T-helper 22 cell (primary cell): ENCODE data around the gene CTNNAL1.
A peak's percentile ranks its signal among the peaks of the same experiment; 100 is the strongest.

Source experiments
- DNase-seq: peaks from one replicate; pipeline ENCODE4 v3.0.0-alpha.2; 2020; ENCODE audit warnings: low read depth

Gene CTNNAL1

DNA sequence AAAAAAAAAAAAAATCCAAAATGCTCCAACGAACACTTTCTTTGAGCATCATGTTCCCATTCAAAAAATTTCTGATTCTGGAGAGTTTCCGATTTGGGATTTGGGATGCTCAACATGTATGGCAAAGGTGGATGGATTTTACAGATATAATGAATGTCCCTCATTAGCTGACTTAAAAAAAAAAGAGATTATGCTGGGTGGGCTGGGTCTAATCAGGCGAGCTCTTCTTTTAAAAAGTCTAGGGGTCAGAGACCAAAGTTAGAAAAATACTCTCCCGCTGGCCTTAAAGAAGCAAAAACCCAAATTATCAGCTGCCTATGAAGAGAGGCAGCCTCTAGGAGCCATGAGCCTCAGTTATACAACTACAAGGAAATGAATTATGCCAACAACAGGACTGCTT is 15.2 kb upstream of the CTNNAL1 start:
- no peak for DNase-seq

DNA sequence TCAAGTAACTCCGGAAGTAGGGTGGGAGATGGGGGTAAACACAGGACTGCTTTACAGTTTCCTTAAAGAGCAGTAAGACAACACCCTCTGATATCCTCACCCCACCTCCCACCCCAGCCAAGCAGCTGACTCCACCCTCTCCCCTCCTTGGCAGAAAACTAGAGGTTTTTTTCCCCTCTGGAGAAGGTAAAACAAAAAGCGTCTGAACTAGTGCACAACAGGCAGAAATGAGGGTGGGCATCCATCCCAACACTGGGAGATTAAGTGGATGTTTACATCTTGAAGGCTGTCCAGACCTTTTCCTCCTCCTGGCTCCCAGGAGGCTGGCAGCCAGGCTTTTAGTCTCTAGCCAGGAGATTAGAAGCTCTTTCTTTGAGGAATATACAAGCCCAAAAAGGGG is 13.9 kb upstream of the CTNNAL1 start:
- DNase-seq = no peak

DNA sequence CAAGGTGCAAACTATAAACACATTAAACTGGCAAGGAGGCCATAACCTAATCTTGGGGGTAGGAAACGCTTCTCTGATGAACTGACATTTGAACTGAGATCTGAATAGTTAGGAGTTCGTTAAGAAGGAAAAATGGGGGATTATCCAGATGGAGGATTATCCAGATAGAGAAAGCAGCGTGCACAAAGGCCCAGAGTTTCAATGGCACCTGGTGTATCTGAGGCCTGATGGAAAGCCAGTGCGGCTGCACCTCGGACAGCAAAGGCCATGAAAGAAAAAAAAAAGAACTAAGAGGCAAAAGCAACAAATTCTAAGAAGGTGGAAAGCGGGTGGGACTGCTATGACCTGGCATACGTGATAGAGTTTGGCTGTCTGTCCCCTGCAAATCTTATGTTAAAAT is 13.0 kb upstream of the CTNNAL1 start:
- no peak for DNase-seq

DNA sequence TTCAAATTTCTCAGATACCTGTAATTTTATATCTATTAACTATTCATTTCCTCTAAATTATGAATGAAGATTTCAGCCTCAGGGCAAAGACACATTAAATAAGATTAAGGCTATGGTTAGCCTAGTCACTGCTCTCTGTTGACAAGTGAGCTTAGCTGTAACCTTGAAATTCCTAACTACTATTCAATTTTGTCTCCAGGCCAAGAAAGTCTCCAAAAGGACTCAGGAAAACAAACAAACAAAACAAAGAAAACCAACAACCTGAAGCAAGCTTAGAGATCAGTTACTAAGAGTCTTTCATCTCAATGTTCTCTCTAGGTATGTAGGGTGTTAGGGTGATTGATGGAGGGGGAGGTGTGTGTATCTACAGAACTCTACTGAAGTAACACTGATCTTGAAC is 9.6 kb upstream of the CTNNAL1 start:
- no peak for DNase-seq

DNA sequence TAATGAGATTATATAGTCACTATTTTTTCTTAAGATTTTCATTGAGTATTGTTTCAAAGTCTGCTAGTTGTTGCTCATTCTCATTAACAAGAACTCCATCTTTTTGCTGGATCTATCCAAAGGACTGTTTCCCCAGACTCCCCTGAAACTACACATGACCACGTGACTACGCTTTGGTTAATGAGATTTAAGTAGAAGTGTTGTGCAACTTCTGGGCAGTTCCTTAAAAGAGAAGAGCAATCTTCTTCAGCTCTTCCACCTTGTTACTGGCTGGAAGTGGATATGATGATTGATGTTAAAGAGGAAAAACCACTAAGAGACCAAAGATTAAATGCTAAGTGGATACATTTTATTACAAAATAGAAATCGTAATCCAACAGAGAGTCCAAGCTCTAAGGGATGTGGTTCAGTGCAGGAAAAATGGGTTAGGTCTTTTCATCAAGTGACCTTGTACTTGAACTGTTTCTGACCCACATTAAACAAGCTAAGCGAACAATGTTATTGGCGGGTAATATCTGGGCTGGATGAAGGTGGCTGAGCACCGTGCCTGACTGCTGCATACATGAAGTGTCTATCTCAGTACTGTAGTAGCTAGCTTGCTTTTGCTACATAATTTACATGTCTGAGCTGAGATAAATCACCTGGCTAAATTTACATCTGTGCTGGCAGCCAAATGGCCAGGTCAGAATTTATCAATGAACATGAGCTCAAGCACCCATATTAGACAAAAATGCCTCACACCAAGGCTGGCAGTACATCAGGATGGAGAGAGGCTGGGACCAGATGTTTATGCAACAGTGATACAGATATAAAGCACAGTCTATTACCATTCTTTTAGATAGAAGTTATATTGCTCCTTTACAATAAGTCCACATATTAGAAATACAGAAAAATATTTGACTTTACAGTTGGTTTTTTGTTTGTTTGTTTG is 7.5 kb upstream of the CTNNAL1 start:
- DNase-seq = no peak

DNA sequence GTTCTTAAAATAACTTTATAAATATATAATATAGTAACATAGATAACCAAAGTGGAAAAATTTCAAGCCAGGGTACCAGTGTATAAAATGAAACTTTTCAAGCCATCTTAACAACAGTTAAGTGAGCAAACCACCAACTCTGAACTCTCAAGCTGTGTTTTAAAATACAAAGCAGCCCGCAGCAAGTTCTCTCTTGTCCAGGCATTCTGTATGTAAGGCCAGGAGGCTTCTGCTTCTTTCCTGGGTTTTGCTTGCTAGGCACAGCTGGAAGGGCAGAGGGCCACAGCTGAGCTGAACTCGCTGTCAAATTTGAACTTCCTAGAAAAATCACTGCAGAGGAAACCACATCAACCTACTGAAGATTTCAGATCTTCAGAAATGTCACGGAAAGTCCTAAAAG is 6.8 kb upstream of the CTNNAL1 start:
- no peak for DNase-seq

DNA sequence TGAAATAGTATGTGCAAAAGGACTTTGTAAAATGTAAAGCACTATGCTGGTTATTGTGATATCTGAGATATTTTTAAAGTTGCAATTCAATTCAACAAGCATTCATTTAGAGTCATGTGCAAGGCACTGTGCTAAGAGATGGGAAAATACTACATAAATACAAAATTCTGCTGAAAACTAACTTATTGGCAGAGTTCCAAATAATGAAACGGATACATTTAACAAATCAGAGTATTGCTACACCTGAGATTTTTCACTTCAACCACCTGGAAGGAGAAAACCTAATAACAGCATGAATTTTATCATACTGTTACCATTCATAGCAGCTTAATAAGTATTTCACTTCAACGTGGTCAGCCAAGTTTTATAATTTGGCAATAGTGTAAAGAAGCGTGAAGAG is 6.1 kb upstream of the CTNNAL1 start:
- DNase-seq = no peak

DNA sequence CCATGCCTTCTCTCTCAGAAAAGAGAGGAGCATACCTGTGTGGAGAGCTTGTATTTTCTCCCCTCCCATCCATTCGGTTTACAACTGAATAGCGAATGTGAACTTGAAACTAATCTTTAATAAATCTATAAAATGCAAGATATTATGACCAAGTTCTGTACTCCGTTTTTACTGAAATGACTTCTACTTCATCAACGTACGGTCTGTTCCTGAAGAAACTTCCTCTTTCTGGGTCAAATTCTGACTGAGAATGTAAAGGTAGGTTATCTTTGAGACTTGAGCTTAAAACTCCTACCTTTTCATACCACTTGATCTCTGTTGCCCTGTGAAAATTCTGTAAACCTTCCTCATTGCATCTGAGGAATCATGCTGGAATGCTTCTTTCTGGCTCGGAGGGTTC is 4.2 kb upstream of the CTNNAL1 start:
- no peak for DNase-seq

DNA sequence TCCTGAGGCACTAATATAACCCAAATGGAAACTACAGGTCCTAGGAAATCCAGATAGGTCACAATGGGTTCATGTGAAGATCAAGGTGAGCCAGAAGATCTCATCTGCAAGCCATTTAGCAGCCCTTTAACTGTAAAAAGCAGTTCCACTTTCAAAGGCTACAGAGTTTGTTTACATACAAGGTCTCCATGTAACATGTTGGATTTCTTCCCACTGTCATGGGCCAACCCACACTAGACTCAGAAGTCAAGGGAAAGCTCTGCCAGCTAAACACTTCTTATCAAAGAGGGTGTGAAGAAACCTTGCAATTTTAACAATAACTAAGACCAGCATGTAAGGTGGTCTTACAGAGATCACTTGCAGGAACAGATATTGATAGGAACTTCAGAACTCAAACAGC is 3.8 kb upstream of the CTNNAL1 start:
- DNase-seq = no peak

DNA sequence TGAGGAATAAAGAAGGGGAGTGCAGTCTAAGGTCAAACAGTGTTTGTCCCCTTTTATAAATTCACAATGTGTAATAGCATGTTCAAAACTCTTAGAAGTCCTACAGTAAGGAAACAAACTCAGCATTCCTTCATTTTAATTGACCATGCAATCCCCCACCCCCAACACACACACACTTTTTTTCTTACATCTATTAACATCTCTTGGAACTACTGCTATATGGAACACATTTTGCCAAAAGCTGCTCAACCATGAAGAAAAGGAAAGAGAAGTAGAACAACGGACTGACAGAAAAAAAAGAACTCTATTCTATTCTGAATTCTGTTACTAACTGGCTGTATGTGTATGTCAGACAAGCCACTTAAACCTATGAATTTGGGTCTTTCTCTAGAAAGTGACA is 2.8 kb upstream of the CTNNAL1 start:
- no peak for DNase-seq

DNA sequence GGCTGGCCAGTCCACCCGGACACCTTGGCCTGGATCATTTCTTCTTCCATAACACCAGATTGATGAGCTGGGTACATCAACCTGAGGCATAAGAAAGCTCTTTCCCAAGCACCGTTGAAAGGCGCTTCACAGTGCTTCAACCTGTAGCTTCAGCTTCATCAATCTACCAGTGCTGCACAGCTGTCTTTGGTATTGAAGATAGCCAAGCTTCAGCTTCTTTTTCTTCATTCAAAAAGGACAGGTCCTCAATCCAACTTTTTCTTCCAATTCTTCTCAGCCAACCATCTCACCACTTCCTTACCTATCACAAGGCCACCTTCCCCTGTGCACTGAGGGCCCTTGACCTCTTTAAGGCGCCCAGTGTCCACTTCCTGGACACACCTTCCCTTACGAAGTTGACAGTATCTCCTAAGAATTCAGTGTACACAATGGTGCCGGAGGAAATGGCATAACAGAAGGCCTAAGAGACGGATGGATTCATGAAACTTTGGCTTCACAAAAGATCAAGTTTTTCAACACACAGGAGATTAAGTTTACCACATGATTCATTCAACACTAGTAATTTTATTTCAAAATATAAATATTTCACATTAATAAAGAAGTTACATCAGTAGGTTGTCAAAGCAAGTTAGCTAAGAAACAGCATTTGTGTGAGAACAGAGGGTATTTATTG is 1.4 kb upstream of the CTNNAL1 start:
- no peak for DNase-seq

DNA sequence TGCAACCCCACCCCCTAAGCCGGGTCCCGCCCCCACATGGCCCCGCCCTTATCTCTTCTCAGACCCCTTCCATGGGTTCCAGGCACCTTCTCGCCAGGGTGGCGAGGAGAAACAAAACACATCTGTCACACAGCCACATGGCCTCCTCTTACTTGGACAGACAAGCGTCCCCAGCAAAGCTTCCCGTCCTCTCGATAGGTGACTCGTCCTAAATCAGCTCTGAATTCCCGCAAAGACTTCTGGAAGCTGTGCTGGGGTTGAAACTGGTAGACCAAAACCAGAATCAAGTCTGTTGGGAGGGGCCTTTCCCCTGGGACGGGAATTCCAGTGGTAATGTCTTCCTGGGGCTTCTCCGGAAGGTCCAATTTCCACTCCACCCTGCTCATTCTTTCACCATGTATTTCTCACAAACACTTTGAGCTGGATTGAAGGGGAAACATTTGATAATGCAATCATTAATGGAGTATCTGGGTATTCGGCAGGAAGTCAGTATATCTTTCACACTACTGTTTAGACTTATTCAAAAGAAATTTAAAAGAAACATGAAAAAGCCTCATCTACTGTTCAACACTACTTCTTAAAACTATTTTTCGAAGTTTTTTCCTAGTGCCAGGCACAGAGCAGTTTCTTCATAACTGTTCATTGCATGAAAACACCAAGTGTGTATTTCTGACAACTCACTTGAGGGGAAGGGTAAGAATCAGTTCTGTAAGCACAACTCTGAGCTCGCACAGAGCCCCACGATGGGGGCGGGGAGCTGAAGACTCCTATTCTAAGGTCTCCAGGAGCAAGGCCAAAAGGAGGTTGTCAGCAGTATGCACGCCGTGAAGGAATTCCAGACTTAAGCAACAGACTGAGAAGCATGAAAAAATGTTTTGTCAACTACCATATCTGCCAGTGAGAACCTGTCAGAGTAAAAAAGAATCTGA is 644 bp upstream of the CTNNAL1 start:
- DNase-seq = no peak

DNA sequence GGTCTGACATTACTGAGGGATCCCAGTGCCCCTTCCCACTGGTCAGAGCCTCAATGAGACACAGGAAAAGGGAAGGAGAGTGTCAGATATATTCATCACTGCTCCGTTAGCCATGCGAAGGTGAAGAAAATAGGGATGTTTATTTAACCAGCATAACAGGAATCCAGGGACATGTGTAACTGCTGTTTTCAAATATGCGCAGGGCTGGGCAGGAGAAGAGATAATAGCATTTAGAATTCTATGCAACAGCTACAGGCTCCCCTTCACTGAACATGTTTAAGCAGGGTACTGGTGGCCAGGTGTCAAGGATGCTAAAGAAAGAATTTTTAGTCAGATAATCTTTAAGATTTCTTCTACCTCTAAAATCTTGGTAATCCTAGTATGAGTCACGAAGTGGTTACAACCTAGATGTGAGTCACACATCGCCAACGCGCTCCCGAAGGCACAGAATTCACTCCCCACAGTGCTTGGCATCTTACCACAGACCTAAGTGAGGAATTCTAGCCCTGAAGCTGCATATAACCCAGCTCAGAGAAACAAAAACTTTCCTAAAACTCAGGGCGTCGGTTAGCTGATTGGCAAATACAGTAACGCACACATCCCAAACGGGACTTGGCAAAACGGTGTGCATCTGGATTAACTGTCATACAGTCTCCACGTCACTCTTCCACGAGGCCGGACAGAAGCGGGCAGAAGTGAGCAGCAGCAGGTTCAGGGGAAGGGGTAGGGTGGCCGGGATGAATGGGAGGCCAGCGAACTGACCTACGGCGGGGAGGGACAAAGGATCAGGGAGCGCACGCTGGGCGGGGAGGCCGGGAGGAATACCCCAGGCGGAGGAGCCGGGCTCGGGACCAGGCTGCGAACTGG is 1.1 kb downstream of the CTNNAL1 start:
- DNase-seq = peak; percentile 40

DNA sequence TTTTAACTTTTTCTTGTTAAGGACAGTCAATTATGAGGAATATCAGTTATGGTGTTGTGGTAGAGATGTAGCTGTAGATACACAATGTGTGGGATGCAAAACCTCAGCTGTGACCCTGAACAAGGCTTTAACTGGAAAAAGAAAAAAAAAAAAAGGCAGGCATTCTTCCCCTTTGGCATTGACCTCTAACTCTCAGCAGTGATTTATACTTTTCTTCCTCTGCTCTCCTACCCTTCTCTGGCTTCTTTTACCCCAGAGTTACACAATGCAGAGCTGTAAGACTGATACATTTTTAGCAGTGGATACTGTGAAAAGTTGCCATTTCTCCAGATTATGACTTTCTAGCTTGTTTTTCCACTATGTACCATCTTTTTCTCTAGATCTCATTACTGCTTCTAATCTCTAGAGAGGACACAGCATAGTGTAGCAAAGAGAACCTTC is 2.0 kb downstream of the CTNNAL1 start:
- no peak for DNase-seq

DNA sequence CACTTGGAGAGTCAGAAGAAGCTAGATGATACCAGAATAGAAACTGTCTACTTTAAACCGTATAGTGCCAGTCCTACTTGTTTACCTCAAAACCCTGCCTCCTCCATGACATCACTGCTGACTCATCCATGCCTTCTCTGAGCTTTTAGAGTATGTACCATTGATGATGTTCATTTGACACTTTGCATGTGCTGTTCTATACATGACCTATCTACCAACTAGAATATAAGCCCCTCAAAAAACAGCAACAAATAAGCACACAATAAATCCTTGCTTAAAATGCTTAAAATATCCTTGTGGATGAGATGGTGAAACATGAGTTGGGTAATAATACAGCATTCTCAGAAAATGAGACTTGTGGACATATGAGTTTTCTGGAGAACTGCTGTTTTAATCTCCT is 2.6 kb downstream of the CTNNAL1 start:
- DNase-seq = peak; percentile 39

DNA sequence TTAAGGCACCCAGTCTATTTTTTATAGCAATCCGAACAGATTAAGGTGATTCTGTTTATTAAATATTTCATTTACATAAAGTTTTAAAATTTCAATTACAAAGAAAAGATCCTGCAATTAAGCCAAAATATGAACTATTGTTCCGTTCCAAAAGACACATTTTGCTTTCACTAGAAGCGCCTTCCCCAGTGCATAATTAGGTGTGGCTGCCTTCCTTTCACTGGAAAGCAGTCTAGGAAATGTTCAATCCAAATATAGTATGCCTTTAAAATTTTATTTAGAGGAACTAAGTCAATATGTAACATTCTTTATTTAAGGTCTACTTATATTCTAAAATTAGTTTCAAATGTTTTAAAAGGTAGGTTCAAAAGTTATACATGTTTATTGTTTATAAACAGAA is 7.6 kb downstream of the CTNNAL1 start:
- no peak for DNase-seq

DNA sequence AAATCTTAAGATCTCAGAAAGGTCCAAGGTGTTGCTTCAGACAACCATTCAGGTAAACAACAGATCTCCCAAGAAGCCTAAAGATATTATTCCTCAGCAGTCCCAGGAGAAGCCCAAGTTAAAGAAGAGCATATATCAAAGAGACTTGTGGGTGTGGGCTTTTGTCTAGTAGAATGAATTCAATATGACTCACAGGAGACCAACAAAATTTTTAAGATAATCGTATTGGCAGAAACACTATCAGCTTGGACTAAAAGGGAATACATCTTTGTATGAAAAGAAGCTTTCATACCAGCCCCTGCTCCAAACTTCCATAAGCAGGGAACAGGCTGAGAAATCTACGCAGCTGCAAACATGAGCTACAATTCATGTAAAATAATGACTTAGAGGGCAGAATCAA is 10.2 kb downstream of the CTNNAL1 start:
- no peak for DNase-seq

DNA sequence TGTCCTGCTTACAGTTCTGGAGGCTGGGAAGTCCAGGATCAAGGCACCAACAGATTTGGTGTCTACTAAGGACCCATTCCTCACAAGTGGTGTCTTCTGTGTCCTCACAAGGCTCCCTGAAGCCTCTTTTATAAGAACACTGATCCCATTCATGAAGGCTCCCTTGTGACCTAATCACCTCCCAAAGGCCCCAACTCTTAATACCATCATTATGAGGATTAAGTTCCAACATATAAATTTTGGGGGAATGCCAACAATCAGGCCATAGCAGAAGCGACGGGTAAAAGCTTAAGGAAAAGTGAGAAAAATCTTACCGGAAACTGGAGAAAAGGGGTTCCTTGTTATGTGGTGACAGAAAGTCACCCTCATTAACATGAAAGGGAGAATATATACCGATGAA is 11.2 kb downstream of the CTNNAL1 start:
- no peak for DNase-seq

DNA sequence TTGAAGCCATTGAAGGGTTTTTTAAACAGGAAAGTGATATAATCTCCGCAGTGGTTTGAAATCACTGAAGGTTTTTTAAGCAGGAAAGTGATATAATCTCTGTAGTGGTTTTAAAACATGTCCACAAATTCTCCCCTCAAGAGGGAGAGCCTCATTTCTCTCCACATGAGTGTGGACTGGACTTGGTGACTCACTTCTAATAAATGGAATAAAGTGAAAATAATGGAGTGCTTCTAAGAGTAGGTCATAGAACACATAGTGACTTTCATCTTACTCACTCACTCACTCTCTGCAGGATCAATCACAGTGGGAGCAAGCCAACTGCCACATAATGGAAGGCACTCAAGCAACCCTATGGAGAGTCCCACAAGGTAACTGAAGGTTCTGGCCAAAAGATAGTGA is 12.0 kb downstream of the CTNNAL1 start:
- DNase-seq = no peak

DNA sequence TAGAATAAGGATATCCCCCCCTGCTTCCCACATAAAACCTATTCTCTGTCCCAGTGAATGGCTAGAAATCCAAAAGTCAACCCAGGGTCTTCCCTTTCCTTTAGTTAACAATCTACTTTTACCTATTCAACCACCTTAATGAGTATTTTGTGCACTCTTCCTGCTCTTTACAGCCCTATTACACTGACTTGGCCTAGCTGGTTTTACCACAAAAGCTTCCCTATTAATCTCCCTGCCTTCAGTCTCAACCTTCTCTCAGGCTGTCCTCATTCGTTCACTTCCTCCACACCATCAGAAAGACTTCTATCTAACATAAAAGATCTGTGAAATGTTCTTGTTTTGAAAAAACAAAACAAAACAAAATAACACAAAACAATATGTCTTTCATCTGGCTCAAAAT is 16.2 kb downstream of the CTNNAL1 start:
- no peak for DNase-seq

DNA sequence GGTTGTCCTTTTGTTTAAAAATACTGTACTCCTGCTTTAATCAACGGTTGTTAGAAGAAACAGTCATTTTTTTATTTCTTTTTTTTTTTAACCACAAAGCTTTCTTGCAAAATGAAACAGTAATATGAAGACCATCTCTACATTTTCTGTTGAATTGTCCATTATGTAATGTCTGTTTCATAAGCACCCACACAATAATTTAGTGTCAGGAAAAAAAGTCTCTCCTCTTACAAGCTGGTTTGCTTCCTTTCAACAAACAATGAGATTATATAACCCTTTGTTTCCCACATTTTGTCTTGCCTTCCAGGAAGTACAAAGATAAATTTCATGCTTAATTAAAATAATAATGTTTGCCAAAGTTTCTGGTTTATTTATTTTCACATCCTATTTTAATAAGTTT is 16.7 kb downstream of the CTNNAL1 start:
- DNase-seq = no peak

DNA sequence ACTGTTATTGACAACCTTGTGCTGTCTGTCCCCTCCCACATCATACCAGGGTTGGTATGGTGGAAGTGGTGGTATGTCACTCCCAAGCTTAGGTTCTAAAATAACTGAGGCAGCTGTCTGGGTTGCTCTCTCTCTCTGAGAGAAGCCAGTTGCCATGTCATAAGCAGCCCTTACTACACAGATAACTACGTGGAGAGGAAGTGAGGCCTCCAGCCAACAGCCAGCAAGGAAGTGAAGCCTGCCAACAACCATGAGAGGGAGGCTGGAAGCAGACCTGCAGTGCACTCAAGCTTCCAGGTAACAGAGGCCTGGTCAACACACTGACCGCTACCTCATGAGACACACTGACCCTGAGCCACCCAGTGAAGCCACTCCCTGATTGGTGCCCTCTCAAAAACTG is 18.6 kb downstream of the CTNNAL1 start:
- DNase-seq = no peak
